Vein endothelial cell (primary cell): ENCODE measurements around the gene PPCS. TPM values are rescaled to one million over a fixed set of nuclear protein-coding genes. Genes with fewer than 3 reads are reported as not detected.

ENCODE experiments used
- small RNA-seq: library from RNA; depleted of rRNA; stranded (forward); fragments of <200 nt; gene quantifications from one replicate; pipeline ENCODE3, GENCODE V24; 2012
- total RNA-seq: library from RNA; depleted of rRNA; stranded (reverse); fragments of >200 nt; gene quantifications from 2 replicates; pipeline ENCODE4 v1.2.3, GENCODE V29; 2012

PPCS gene
- total RNA-seq, result 33.6 and 56.5 TPM in 2 replicates

GRCh38 chr1:42456010-42456753 lies at the start of gene PPCS, which contains the start of gene ZMYND12:
TSS of gene PPCS (plus strand) at chr1:42456543. CDS start at chr1:42456566, 23 bp downstream.
TSS of gene ZMYND12 (minus strand) at chr1:42456022. CDS start at chr1:42455997, 25 bp downstream.

GRCh38 chr1:42462828-42463763 lies 6.8 kb downstream of the PPCS start, which contains the start of gene CCDC30:
TSS of gene CCDC30 (plus strand) at chr1:42463286. CDS start at chr1:42480552, 17,266 bp downstream.

Small RNAs within 50 kb of the gene (small RNA-seq; reads per million reads assigned to genes)
- gene TMSB4XP1, result not detected

Other genes with a start within 250 kb of the PPCS start
- 46.4 and 51.6 TPM in 2 replicates for gene FOXJ3, start 121.3 kb upstream of the PPCS start, total RNA-seq
- under 0.01 TPM in 1 of 2 replicates, not detected in the other for gene RIMKLA, start 75.8 kb upstream of the PPCS start, total RNA-seq
- 0.48 TPM in 1 of 2 replicates, not detected in the other for gene ZMYND12, start 521 bp upstream of the PPCS start, total RNA-seq
- gene CCDC30, start 6.7 kb downstream of the PPCS start, total RNA-seq, result 0.57 and 1.3 TPM in 2 replicates
- 28.4 and 40.8 TPM in 2 replicates for gene PPIH, start 201.9 kb downstream of the PPCS start, total RNA-seq
- gene YBX1, start 225.9 kb downstream of the PPCS start, total RNA-seq, result 645 and 748 TPM in 2 replicates